ENCODE data around the gene TNFRSF1B. TPM values are rescaled to one million over a fixed set of nuclear protein-coding genes. Genes with fewer than 3 reads are reported as not detected.

TNFRSF1B gene
- polyA plus RNA-seq (ENCODE audit: insufficient read length) = 18.9 TPM

DNA sequence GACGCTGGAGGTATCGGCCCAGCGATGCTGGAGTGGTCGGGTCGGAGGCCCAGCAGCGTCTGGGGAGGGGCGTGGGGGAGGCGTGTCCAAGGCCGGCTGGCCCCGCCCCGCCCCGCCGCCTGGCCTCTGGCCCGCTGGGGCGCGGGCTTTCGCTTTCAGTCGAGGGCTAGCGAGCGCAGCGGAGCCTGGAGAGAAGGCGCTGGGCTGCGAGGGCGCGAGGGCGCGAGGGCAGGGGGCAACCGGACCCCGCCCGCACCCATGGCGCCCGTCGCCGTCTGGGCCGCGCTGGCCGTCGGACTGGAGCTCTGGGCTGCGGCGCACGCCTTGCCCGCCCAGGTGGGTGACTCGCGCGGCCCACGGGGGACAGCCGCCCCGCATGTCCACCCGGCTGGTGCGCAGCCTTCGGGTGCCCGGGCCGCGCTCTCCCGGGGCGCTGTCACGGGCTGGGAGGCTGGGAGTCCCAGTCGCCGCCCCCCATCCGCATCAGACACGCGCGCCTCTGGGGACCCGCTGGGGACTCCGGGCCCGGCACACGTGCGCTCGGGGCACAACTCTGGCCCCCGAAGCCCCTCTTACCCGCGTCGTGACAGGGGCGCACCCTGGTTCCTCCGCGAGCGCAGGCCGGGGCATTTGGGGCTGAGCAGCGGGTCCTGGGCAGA, at the start of gene TNFRSF1B:
TSS of gene TNFRSF1B (plus strand) at position 158 of the 659 bp plus-strand sequence. CDS start at position 259, 101 bp downstream.
- DNase-seq = peak; percentile 67

DNA sequence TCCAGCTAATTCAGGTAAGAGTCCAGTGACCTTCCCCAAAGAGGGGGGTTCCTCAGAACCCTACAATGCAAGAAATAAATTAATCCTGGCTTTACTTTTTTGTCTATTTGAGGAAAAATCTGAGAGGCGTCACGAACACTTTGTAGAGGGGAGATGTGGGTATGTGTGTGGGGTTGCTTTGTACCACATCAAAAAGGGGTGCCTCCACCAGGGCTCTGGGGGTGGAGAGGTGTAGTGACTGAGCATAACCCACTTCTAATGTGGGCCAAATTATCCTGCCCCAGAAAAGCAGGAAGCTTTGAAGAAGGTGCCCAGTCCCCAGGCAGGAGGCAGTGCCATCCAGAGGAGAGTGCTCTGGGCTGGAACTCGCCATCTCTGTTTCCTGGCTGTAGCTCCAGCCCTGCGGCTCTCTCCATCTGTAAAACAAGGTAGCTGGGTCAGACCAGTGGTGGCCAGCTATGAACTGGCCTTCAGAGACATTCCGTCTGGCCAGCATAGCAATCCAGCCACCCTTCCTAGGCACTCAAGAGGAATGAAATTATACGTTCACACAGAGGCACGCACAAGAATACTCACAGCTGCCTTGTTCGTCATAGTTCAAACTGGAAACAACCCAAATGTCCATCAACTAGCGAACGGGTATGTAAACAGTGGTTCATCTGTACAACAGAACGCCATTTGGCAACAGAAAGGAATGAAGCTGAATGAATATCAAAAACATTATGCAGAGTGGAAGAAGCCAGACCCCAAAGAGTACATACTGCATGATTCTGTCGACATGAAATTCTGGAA, 45.4 kb upstream of the TNFRSF1B start:
- DNase-seq = no peak

DNA sequence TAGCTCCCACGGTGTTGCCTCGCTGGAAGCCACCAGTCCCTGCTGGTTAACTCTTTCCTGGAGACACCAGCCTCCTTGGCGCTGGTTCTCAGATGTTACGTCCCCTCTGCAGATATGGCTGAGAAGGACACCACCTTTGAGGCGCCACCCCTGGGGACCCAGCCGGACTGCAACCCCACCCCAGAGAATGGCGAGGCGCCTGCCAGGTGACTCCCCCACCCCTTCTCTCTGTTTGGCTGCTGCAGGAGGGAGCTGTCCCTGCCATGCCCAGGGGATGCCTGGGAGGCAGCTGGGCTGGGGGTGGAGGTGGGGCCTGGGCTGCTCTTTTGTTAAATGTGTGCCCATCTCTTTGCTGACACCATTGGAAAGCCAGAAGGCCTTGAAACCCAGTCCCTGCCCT, 43.6 kb upstream of the TNFRSF1B start:
- no peak for DNase-seq

DNA sequence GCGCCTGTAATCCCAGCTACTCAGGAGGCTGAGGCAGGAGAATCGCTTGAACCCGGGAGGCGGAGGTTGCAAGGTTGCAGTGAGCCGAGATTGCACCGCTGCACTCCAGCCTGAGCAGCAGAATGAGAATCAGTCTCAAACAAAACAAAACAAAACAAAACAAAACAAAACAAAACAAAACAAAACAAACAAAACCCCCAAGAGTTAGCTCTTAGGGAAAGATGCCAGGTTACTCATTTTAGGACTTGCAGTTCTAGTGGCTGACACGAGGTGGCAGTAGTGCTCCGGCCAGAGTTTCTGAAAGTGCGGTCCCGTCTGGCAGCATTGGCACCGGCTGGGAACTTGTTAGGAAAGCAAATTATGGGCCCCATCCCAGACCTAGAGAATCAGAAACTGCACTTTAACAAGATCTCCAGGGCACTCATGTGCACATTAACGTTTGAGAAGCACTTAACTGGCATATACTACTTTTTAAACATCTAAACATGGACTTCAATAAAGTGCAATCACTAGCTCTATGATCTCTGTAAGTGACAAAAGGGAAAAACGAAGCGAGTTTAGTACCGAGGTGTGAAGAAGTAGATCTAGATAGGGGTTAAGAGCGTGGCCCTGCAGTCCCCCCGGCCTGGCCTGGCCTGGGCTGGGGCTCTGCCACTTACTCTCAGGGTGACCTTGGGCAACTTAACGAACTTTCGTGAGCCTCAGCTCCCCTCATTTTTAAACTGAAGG, 41.9 kb upstream of the TNFRSF1B start:
- peak; percentile 77 for DNase-seq

DNA sequence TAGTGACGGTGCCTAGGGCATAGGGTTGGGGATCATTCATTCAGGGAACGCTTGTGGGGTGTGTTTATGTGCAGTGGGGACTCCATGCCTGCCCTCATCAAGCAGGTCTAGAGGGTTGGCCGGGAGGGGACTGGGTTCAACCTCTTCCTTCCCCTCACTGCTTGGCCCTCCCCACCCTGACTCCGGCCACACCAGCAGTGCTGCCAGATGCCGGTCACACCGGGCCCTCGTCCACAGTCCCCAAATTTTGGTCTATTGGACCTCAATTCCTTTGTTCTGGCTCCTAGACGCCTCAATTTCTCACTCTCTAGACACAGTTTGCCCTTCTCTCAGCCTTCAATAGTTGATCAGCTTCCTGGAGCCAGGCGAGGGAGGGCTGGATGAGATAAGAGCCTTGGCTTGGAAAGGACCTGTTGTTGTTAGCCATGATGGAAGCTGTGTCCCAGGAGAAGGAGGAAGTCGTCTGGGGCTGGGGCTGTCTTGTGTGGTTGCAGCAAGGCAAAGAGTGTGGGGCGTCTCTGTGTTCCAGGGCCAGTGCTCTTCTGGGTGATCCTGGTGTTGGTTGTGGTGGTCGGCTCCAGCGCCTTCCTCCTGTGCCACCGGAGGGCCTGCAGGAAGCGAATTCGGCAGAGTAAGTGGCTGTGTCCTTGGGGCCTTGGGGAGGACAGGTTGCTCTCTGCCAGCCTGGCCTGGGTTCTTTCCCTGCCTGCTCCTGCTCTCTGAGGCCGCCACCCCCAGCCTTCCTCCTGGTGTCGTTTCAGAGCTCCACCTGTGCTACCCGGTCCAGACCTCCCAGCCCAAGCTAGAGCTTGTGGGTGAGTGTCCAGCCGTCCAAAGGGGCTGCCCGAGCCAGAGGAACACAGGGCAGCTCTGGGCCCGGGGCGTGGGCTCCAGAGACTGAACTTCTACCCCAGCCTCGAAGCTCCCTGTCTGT, 41.1 kb upstream of the TNFRSF1B start:
- DNase-seq = no peak

DNA sequence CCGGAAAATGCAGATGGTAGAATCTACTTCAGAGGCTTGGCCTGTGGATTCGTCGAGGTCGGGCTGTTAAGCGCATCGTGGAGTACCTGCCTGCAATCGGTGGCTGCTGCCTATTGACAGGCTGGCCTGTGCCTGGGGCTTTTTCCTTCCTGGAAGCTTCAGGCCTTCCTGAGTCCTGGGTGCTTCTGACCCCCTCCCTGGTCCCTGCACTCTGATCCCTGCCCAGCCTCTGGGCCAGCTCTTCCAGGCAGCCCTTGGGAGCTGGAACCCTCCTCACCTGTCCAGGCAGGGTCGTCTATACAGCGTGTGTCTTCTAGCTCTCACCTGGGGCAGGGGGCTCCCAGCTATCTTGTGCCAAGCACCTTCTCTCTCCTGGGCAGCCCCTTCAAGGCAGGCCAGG, 40.0 kb upstream of the TNFRSF1B start:
- no peak for DNase-seq

DNA sequence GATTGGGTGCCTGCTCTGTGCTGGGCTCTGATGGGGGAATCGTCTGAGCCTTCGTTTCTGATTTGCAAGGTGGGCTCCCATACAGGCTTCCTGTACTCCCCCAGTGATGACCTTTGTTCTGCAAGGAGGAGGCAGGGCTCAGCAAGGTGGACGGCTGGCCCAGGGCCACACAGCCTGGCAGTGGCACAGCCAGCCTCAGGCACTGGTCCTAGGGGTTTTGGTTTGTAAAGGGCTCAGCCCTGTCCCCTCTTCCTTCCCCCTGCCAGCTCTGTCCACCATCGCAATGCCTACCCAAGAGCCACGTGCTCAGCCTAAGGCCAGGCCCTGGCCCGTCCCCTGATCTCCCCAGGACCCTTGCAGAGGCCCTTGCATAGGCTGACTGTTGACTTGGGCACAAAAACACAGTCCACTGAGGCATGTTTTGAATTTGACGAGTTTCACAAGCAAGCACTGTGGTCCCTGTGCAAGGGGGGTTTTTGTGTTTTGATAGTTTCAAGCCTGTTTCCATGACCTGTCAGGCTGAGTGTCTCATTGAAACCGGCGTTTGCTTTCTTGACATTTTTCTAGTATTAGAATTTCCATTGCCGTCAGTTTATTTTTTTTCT, 39.5 kb upstream of the TNFRSF1B start:
- no peak for DNase-seq

DNA sequence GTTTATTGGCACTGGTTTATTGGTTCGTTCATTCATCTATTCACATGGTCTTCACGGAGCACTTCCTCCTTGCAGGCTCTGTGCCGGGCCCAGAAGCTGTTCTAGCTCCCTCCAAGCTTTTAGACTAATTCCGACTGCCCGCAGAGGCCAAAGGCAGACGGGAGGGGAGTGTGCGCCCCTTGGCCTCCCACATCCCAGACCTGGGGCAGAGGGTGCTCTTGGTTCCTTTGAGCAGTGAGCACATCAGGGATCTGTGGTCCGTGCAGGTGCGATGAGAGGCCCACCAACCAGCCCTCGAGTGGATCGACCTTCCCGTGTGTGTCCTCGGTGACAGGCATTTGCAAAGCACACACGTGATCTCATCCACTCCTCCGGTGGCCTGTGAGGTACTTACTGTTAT, 38.7 kb upstream of the TNFRSF1B start:
- DNase-seq = no peak

DNA sequence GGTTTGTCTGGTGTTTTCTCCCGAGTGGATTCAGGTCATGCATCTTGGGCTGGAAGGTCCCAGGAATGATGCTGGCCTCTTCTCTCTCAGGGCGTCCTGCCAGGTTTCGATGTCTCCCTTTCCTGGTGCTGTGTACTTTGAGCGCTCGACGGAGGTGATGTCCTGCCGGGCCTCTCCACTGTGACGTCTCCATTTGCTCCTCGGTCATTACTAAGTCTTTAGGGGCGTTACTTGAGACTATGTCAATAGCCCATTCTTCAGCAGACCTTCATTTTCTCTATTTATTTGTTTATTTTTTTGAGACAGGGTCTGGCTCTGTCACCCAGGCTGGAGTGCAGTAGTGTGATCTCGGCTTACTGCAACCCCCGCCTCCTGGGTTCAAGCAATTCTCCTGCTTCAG, 37.2 kb upstream of the TNFRSF1B start:
- DNase-seq = no peak

DNA sequence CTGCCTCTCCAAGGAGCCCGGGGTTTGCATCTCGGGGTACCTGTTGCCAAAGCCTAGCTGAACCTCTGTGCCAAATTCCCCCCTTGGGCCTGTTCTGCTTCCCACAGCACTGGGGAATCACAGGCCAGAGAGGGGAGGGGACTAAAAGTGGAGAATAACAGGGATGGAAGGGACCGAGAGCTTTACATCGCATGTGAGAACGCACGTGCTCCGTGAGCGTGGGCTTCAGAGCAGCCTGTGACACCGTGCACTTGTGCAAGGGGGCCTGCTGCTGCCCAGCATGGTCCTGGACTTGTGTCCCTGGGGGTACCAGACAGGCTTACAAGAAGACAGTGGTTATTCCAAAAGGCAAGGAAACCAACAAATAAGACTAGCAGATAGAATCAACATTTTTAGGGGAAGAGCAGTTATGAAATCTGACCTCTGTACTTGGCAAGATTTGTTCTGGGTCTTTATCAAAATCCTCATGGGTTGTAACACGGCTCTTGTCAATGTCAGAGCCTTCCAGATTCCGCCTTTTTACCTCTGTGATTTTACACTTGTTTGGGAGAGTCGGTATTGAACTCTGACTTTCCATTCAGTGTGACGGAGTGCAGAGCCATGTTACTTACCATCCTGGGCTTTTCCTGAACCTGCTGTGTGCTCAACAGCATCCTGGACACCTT, 36.2 kb upstream of the TNFRSF1B start:
- DNase-seq = no peak

DNA sequence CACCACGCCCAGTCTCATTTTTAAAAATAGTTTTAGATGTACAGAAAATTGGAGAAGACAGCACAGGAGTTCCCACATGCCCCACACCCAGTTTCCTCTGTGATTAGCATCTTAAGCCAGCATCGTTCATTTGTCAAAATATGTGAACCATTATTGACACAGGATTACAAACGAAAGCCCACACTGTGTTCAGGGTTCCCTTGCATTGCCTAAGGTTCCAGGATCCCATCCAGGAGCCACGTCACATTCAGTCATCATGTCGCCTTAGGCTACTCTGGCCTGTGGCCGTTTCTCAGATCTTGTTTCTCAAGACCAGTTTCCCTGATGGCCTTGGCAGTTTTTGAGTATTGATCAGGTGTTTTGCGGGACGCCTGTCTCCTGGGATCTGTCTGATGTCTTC, 34.7 kb upstream of the TNFRSF1B start:
- no peak for DNase-seq

DNA sequence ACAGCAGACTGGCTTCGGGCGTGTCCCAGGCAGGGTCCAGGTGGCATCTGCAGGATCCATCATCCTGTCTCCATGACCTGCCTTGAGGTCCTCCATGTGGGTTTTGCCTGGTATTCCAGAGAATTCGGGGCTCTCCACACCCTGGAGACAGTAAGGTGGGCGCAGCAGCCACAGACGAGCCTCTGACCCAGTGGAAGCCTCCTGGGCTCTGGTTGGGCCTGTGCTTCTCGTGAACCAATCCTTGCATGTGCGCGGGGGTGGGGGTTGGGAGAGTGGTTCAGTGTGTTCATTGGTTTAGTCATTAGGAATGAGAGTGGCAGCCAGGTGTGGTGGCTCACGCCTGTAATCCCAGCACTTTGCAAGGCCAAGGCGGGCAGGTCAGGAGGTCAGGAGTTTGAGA, 32.1 kb upstream of the TNFRSF1B start:
- no peak for DNase-seq

DNA sequence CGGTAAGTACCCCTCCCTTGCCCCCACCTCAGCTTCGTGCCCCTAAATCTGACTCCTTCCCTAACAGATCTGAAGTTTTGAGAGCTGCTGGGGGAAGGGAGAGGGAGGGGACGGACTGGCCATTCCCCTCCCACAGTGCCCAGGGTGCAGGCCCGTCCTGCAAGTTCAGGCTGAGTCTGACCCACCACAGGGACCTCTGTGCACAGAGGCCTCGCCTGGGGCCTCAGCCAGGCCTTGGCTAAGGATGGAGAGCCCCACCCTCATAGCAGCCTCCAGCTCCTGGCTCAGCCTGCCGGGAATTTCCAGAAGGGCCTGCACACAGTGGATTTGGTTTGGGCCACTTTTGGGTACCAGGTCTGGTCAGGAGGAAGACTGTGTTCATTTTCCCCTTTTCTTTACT, 31.2 kb upstream of the TNFRSF1B start:
- peak; percentile 40 for DNase-seq

DNA sequence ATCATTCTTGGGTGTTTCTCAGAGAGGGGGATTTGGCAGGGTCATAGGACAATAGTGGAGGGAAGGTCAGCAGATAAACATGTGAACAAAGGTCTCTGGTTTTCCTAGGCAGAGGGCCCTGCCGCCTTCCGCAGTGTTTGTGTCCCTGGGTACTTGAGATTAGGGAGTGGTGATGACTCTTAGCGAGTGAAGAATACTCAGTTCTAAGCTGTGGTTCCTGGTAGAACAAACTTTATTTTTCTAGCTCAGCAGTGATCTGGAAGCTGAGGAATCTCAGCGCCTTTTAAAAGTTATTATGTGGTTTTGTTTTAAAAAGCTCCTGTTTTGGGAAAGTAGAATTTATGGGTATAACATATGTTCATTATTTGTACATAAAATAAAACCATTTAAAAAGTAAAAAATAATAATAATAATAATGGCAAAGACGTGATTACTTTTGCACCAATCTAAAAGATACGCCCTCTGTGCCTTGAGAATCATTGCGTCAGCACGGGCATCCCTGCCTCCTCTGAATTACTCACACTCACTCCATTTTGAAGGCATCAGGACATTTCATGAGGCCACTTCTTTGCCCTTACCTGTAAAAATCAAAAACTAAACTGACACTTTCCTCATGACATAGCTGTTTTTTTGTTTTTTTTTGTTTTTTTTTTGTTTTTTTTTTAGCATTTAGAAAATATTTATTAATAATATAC, 29.7 kb upstream of the TNFRSF1B start:
- no peak for DNase-seq

DNA sequence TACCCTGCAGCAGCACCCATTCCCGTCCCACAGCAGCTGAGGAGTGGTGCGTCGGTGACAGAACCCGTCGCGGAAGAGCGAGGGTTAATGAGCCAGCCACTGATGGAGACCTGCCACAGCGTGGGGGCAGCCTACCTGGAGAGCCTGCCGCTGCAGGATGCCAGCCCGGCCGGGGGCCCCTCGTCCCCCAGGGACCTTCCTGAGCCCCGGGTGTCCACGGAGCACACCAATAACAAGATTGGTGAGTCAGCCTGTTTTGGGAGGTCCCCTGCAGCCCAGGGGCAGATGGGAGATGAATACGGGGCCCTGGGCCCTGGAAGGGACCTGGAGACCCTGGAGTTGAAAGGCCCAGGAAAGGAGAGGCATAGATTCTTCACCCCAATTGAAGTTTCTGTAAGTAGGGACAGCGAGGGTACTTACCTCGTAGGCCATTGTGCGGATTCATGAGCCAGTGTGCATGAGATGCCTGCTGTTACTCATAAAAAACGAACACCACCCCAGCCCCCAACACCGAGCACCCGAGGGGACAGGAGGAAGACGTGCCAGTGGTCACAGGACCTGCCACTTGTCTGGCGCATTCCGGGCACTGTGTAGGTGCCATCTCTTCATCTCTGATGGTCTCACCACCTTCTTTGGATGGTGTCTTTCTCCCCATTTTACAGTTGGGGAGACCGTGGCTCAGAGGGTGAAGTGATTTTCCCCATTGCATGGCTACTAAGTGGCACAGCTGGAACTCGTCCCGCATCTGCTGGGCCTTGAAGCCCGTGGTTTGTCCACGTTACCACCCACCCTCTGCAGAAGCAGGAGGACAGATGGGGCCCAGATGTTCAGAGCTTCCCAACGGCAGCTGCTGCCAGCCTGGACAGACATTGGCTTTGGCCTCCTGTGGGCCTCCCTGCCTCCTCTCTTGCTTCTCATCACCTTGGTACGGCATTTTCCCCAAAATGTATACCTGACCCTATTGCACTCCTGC, 28.3 kb upstream of the TNFRSF1B start:
- no peak for DNase-seq

DNA sequence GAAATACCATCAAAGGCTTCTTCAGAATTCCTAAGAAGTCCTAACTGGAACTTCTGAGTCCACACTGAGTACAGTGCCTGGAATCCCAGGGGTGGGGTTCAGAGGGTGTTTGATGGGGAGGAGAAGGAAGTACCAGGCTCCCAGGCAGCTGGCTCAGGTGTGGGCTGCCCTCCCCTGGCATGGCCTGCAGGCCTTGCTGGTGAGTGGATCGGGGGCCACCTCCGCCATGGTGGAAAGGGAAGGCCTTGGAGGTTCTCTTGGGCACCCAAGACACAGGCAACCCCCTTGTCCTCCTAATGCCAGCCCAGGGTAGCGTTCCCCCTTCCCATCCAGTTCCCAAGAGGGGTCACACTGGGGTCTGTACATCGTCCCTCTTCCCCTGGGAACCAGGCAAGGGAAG, 26.8 kb upstream of the TNFRSF1B start:
- DNase-seq = no peak

DNA sequence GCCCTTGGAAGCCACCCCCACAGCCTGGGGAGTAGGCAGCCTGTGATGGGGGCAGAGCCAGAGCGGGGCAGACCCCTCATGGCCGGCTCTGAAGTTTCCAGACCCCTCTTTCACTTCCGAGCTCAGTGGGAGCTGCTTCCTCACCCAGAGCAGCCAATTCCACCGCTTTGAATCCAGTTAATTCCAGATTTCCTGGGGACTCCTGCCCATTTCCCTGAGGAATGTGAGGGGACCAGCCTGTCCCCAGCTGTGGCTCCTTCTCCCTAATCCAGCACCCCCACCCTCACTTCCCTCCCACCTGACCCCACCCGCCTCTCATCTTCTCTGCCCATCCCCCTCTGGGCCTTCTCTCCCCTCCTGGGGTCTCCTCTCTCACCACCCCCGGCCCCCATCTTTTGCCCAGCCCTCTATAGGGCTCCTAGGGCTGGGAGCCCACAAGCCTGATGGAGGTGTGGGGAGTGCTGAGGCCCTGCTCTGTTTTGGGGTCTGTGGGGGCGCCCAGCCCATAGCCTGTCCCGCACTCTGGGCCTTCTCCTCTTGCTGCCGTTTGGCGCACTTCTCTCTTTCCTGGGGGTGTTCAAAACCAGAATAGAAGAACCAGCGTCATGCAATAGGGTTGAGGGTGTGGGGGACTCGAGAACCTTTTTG, 26.2 kb upstream of the TNFRSF1B start:
- no peak for DNase-seq

DNA sequence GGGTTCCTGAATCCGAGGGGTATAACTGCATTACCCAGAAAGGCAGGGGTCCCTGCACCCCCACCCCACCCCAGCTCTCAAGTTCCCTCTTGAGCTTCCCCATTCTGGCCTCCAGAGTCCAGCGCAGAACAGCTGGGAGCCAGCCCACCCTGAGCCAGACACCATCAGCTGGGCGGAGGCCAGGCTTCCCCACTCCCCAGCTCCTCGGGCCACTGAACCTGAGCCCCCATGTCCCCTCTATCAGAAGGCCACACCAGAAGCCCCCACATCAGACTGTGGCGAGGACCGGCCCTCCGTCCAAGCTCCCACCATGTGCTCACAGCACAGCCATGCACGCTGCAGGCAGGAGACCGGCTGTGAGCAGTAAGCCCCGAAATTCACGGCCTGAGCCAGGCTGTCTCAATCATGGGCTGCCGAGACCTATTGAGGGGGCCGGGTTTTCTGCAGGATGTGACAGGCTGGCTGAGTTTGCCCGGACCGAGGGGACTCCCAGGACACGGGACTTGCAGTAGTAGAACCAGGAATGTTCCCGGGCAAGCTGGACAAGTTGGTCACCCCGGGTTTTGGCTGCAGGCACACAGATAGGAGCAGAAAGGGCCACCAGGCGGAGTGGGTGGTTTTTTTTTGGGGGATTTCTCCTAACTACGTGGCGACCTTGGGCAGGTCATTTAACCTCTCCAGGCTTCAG, 25.5 kb upstream of the TNFRSF1B start:
- DNase-seq = no peak

All from hindlimb muscle (tissue), 1 donor.